ENCODE measurements around the gene RAB40C.

Gene RAB40C

GRCh38 chr16:629833-630248, 40.0 kb downstream of the RAB40C start:
- DNase-seq (ENCODE audit: low read depth in 1 of 2, low spot score in 1 of 2) = no peak
- Histone ChIP-seq H3K4me3 (replicated peaks; ENCODE audit: insufficient read depth, low read length) (no peak overlapping the region), H3K27ac (replicated peaks) (no peak overlapping the region), H3K27me3 (ENCODE audit: insufficient read depth, poor library complexity, severe bottlenecking) (no peaks in the 10 kb centered on the region)
- TF ChIP-seq, protein P1, sequence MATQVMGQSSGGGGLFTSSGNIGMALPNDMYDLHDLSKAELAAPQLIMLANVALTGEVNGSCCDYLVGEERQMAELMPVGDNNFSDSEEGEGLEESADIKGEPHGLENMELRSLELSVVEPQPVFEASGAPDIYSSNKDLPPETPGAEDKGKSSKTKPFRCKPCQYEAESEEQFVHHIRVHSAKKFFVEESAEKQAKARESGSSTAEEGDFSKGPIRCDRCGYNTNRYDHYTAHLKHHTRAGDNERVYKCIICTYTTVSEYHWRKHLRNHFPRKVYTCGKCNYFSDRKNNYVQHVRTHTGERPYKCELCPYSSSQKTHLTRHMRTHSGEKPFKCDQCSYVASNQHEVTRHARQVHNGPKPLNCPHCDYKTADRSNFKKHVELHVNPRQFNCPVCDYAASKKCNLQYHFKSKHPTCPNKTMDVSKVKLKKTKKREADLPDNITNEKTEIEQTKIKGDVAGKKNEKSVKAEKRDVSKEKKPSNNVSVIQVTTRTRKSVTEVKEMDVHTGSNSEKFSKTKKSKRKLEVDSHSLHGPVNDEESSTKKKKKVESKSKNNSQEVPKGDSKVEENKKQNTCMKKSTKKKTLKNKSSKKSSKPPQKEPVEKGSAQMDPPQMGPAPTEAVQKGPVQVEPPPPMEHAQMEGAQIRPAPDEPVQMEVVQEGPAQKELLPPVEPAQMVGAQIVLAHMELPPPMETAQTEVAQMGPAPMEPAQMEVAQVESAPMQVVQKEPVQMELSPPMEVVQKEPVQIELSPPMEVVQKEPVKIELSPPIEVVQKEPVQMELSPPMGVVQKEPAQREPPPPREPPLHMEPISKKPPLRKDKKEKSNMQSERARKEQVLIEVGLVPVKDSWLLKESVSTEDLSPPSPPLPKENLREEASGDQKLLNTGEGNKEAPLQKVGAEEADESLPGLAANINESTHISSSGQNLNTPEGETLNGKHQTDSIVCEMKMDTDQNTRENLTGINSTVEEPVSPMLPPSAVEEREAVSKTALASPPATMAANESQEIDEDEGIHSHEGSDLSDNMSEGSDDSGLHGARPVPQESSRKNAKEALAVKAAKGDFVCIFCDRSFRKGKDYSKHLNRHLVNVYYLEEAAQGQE (IDR thresholded peaks at IDR 0.05; ENCODE audit: insufficient replicate concordance, low read depth) = no peak
- no peak for TF ChIP-seq SPI1 (IDR thresholded peaks at IDR 0.05; ENCODE audit: borderline replicate concordance, low read depth)
- TF ChIP-seq GABPA (IDR thresholded peaks at IDR 0.05; ENCODE audit: low read depth) = no peak
- TF ChIP-seq POLR2AphosphoS5 (IDR thresholded peaks at IDR 0.05; ENCODE audit: low read depth) = no peak
- TF ChIP-seq, protein P2, sequence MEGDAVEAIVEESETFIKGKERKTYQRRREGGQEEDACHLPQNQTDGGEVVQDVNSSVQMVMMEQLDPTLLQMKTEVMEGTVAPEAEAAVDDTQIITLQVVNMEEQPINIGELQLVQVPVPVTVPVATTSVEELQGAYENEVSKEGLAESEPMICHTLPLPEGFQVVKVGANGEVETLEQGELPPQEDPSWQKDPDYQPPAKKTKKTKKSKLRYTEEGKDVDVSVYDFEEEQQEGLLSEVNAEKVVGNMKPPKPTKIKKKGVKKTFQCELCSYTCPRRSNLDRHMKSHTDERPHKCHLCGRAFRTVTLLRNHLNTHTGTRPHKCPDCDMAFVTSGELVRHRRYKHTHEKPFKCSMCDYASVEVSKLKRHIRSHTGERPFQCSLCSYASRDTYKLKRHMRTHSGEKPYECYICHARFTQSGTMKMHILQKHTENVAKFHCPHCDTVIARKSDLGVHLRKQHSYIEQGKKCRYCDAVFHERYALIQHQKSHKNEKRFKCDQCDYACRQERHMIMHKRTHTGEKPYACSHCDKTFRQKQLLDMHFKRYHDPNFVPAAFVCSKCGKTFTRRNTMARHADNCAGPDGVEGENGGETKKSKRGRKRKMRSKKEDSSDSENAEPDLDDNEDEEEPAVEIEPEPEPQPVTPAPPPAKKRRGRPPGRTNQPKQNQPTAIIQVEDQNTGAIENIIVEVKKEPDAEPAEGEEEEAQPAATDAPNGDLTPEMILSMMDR (IDR thresholded peaks at IDR 0.05; ENCODE audit: insufficient read depth, low read length) = no peak

DNA sequence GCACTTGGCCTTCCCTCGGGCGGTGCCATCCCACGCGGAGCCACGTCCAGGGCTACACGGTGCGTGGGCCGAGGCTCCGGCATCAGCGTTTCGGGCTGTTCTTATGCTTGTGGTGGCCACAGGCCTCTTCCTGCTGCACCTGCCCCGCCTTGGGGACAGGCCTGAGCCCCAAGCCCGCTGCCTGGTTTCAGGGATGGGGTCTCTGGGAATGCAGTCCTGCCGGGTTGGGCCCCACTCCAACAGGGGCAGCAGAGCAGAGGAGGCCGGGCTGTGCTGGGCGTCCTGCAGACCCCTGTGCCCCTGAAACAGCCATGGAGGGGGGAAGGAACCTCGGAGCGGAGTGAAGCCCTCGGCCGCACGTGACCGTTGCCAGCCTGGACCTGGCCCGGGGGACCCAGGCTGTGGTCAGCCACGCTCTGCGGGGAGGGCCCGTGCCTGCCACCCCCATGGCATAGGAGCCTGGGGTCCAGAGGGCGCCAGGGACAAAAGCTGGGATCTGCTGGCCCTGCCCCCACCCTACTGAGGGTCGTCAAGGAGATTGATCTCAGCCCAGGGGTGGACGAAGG, 40.5 kb downstream of the RAB40C start:
- no peak for TF ChIP-seq SPI1 (IDR thresholded peaks at IDR 0.05; ENCODE audit: borderline replicate concordance, low read depth)
- TF ChIP-seq GABPA (IDR thresholded peaks at IDR 0.05; ENCODE audit: low read depth) = no peak
- TF ChIP-seq POLR2AphosphoS5 (IDR thresholded peaks at IDR 0.05; ENCODE audit: low read depth) = no peak
- Histone ChIP-seq H3K4me3 (replicated peaks; ENCODE audit: insufficient read depth, low read length) (no peak overlapping the region), H3K27me3 (ENCODE audit: insufficient read depth, poor library complexity, severe bottlenecking) (no peaks in the 10 kb centered on the region), H3K27ac (replicated peaks) (no peak overlapping the region)
- no peak for DNase-seq (ENCODE audit: low read depth in 1 of 2, low spot score in 1 of 2)

GRCh38 chr16:630815-631405, 41.0 kb downstream of the RAB40C start, which contains the start of gene WFIKKN1:
Gene WFIKKN1, plus strand, starts transcription at chr16:630985. Its CDS starts 269 bp downstream, at chr16:631254.
- DNase-seq (ENCODE audit: low read depth in 1 of 2, low spot score in 1 of 2) = no peak
- TF ChIP-seq POLR2AphosphoS5 (IDR thresholded peaks at IDR 0.05; ENCODE audit: low read depth) = no peak
- TF ChIP-seq, protein P1 (IDR thresholded peaks at IDR 0.05; ENCODE audit: insufficient replicate concordance, low read depth) = no peak
- TF ChIP-seq GABPA (IDR thresholded peaks at IDR 0.05; ENCODE audit: low read depth) = no peak
- no peak for TF ChIP-seq SPI1 (IDR thresholded peaks at IDR 0.05; ENCODE audit: borderline replicate concordance, low read depth)
- TF ChIP-seq, protein P2 (IDR thresholded peaks at IDR 0.05; ENCODE audit: insufficient read depth, low read length) = no peak
- Histone ChIP-seq H3K27ac (replicated peaks) (no peak within 1 kb of the TSS), H3K4me3 (replicated peaks; ENCODE audit: insufficient read depth, low read length) (no peak within 1 kb of the TSS), H3K27me3 (ENCODE audit: insufficient read depth, poor library complexity, severe bottlenecking) (no peaks in the 10 kb centered on the region)

GRCh38 chr16:631808-632358, 42.0 kb downstream of the RAB40C start:
- TF ChIP-seq SPI1 (IDR thresholded peaks at IDR 0.05; ENCODE audit: borderline replicate concordance, low read depth) (no peak), GABPA (IDR thresholded peaks at IDR 0.05; ENCODE audit: low read depth) (no peak), POLR2AphosphoS5 (IDR thresholded peaks at IDR 0.05; ENCODE audit: low read depth) (no peak)
- TF ChIP-seq, protein P2 (IDR thresholded peaks at IDR 0.05; ENCODE audit: insufficient read depth, low read length) = no peak
- TF ChIP-seq, protein P1 (IDR thresholded peaks at IDR 0.05; ENCODE audit: insufficient replicate concordance, low read depth) = no peak
- H3K27ac ChIP-seq (replicated peaks) = no peak overlapping the region
- no peak overlapping the region for H3K4me3 ChIP-seq (replicated peaks; ENCODE audit: insufficient read depth, low read length)
- H3K27me3 ChIP-seq (ENCODE audit: insufficient read depth, poor library complexity, severe bottlenecking) = no peaks in the 10 kb centered on the region
- DNase-seq (ENCODE audit: low read depth in 1 of 2, low spot score in 1 of 2) = no peak

All from HL-60 (cell line).